Body of pancreas (tissue), 4 donors: Measurements from ENCODE around the gene MOSPD3.

Experiments used
- POLR2A ChIP-seq, 3 donors: fragments of 450-650 bp; IDR thresholded peaks; one replicate each; pipeline ENCODE4 v1.6.1; 2016; ENCODE audit warnings: antibody characterized with exemption in 3 of 3, mild to moderate bottlenecking in 2 of 3
- TF ChIP-seq, protein P1 (sequence below), 7 experiments: fragments of 450-650 bp in 4 of 7; fragments of 200-600 bp in 3 of 7; sonication (generic) in 3 of 7; IDR thresholded peaks; one replicate each; pipeline ENCODE4 v1.5.1; 2016 to 2019; ENCODE audit warnings: antibody characterized with exemption in 7 of 7

GRCh38 chr7:100577507-100577906 is 34.8 kb upstream of the MOSPD3 start:
- TF ChIP-seq, protein P1, sequence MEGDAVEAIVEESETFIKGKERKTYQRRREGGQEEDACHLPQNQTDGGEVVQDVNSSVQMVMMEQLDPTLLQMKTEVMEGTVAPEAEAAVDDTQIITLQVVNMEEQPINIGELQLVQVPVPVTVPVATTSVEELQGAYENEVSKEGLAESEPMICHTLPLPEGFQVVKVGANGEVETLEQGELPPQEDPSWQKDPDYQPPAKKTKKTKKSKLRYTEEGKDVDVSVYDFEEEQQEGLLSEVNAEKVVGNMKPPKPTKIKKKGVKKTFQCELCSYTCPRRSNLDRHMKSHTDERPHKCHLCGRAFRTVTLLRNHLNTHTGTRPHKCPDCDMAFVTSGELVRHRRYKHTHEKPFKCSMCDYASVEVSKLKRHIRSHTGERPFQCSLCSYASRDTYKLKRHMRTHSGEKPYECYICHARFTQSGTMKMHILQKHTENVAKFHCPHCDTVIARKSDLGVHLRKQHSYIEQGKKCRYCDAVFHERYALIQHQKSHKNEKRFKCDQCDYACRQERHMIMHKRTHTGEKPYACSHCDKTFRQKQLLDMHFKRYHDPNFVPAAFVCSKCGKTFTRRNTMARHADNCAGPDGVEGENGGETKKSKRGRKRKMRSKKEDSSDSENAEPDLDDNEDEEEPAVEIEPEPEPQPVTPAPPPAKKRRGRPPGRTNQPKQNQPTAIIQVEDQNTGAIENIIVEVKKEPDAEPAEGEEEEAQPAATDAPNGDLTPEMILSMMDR (IDR thresholded peaks at IDR 0.05) = no peak
- TF ChIP-seq POLR2A (IDR thresholded peaks at IDR 0.05) = no peak
